Liver (tissue), 9 donors: ENCODE measurements around the gene RASSF8. TPM values are rescaled to one million over a fixed set of nuclear protein-coding genes. Genes with fewer than 3 reads are reported as not detected.

Experiments
- DNase-seq: peaks from one replicate; pipeline ENCODE4 v3.0.0-alpha.2; 2017; ENCODE audit warnings: low spot score
- H3K27ac ChIP-seq, 2 donors: one replicate each; pipeline ENCODE4 v1.7.0; 2013; ENCODE audit warnings: inconsistent platforms in 2 of 2, low read length in 2 of 2, control low read depth in 1 of 2, low read depth in 1 of 2, mild to moderate bottlenecking in 1 of 2
- H3K27me3 ChIP-seq, 4 donors: one replicate each; pipeline versions ENCODE4 v1.6.1 to v1.7.0; 2013; ENCODE audit warnings: low read length in 3 of 4, inconsistent platforms in 1 of 4, mild to moderate bottlenecking in 1 of 4, moderate library complexity in 1 of 4; ENCODE audit not compliant: control insufficient read depth in 4 of 4, insufficient read depth in 4 of 4
- H3K36me3 ChIP-seq, 4 donors: one replicate each; pipeline versions ENCODE4 v1.6.1 to v1.7.0; 2013; ENCODE audit warnings: low read length in 3 of 4, mild to moderate bottlenecking in 3 of 4, low read depth in 1 of 4, moderate library complexity in 1 of 4; ENCODE audit not compliant: control insufficient read depth in 4 of 4, insufficient read depth in 3 of 4
- H3K4me1 ChIP-seq, 4 donors: one replicate each; pipeline versions ENCODE4 v1.6.1 to v1.7.0; 2013; ENCODE audit warnings: low read length in 3 of 4, mild to moderate bottlenecking in 3 of 4, moderate library complexity in 1 of 4; ENCODE audit not compliant: control insufficient read depth in 4 of 4, insufficient read depth in 4 of 4
- H3K4me3 ChIP-seq, 3 donors: one replicate each; pipeline versions ENCODE4 v1.6.1 to v1.7.0; 2013; ENCODE audit warnings: low read length in 3 of 3, control low read depth in 1 of 3, low read depth in 1 of 3, mild to moderate bottlenecking in 1 of 3
- H3K9ac ChIP-seq, 2 donors: one replicate each; pipeline ENCODE4 v1.7.0; 2013; ENCODE audit warnings: low read length in 2 of 2, mild to moderate bottlenecking in 2 of 2, moderate library complexity in 2 of 2, control low read depth in 1 of 2, low read depth in 1 of 2
- H3K9me3 ChIP-seq, 4 donors: one replicate each; pipeline versions ENCODE4 v1.6.1 to v1.7.0; 2013; ENCODE audit warnings: low read length in 3 of 4; ENCODE audit not compliant: control insufficient read depth in 4 of 4
- ATF3 ChIP-seq: IDR thresholded peaks from 2 replicates; pipeline ENCODE4 v1.6.1; 2016; ENCODE audit warnings: antibody characterized with exemption
- CTCF ChIP-seq: fragments of 150-350 bp; IDR thresholded peaks from 2 replicates; pipeline ENCODE4 v1.5.1; 2017; ENCODE audit warnings: improper control_type of control experiment, low read depth, low read length; ENCODE audit not compliant: missing input control
- EGR1 ChIP-seq, 2 donors: IDR thresholded peaks; 2 replicates each; pipeline ENCODE4 v1.6.1; 2016 to 2018; ENCODE audit warnings: antibody characterized with exemption in 2 of 2, low read depth in 2 of 2
- FOXA1 ChIP-seq: IDR thresholded peaks from 2 replicates; pipeline ENCODE4 v1.6.1; 2016; ENCODE audit warnings: antibody characterized with exemption
- FOXA2 ChIP-seq: IDR thresholded peaks from 2 replicates; pipeline ENCODE4 v1.6.1; 2016; ENCODE audit warnings: antibody characterized with exemption
- GABPA ChIP-seq, 2 donors: IDR thresholded peaks in 1 of 2; conservative IDR thresholded peaks in 1 of 2; 2 replicates each; pipeline ENCODE4 v1.6.1; 2016; ENCODE audit warnings: antibody characterized with exemption in 2 of 2, mild to moderate bottlenecking in 1 of 2, moderate library complexity in 1 of 2
- HNF4A ChIP-seq, 2 donors: conservative IDR thresholded peaks; 2 replicates each; pipeline ENCODE4 v1.6.1; 2016; ENCODE audit warnings: antibody characterized with exemption in 2 of 2, mild to moderate bottlenecking in 2 of 2
- HNF4G ChIP-seq: IDR thresholded peaks from 2 replicates; pipeline ENCODE4 v1.6.1; 2016; ENCODE audit warnings: antibody characterized with exemption
- MAX ChIP-seq: IDR thresholded peaks from 2 replicates; pipeline ENCODE4 v1.6.1; 2016; ENCODE audit warnings: antibody characterized with exemption
- NR2F2 ChIP-seq: IDR thresholded peaks from 2 replicates; pipeline ENCODE4 v1.6.1; 2016; ENCODE audit warnings: antibody characterized with exemption
- RAD21 ChIP-seq, 2 donors: IDR thresholded peaks; 2 replicates each; pipeline ENCODE4 v1.6.1; 2016; ENCODE audit warnings: antibody characterized with exemption in 2 of 2, mild to moderate bottlenecking in 2 of 2
- REST ChIP-seq: IDR thresholded peaks from 2 replicates; pipeline ENCODE4 v1.6.1; 2016; ENCODE audit warnings: antibody characterized with exemption, mild to moderate bottlenecking
- RXRA ChIP-seq, 2 donors: IDR thresholded peaks; 2 replicates each; pipeline ENCODE4 v1.6.1; 2017 to 2018; ENCODE audit warnings: antibody characterized with exemption in 2 of 2, mild to moderate bottlenecking in 1 of 2
- SP1 ChIP-seq: IDR thresholded peaks from 2 replicates; pipeline ENCODE4 v1.6.1; 2018; ENCODE audit warnings: antibody characterized with exemption, mild to moderate bottlenecking
- TAF1 ChIP-seq: conservative IDR thresholded peaks from 2 replicates; pipeline ENCODE4 v1.6.1; 2016; ENCODE audit warnings: antibody characterized with exemption, mild to moderate bottlenecking
- YY1 ChIP-seq: IDR thresholded peaks from 2 replicates; pipeline ENCODE4 v1.6.1; 2016; ENCODE audit warnings: antibody characterized with exemption, mild to moderate bottlenecking
- ZBTB33 ChIP-seq: IDR thresholded peaks from 2 replicates; pipeline ENCODE4 v1.6.1; 2016; ENCODE audit warnings: antibody characterized with exemption
- WGBS: extraction: QIAGEN DNeasy Blood & Tissue Kit; methylation state at CpG from one replicate; pipeline ENCODE4 v1.1.7; 2013; 5-methylcytosine and 5-hydroxymethylcytosine counted together
- polyA plus RNA-seq, 2 donors: library from polyadenylated mRNA; stranded (reverse) in 1 of 2; unstranded in 1 of 2; fragments of 200-250 nt in 1 of 2; fragments of >200 nt in 1 of 2; fragmentation: Nextera tagmentation in 1 of 2; extraction: Ambion mirVana in 1 of 2; gene quantifications; one replicate each; pipeline versions ENCODE4 v1.2.1 to v1.2.3, GENCODE V29; 2013 to 2015
- total RNA-seq, 2 donors: library from RNA; depleted of rRNA; stranded (reverse); fragments of >200 nt; gene quantifications; one replicate each; pipeline ENCODE4 v1.2.3, GENCODE V29; 2014
- donor health status: healthy.
- donor health status: healthy.
- donor health status: healthy.
- donor health status: healthy.
- donor health status: healthy.

Gene RASSF8
- total and polyA plus RNA-seq, 4 donors: 1.7 to 9.4 (median 3.3) TPM

GRCh38 chr12:25925064-25925463 lies 33.4 kb upstream of the RASSF8 start:
- no peaks in the 10 kb centered on the region for H3K4me1 ChIP-seq
- no peak overlapping the region for H3K9ac ChIP-seq
- no peaks in the 10 kb centered on the region for H3K36me3 ChIP-seq
- TF ChIP-seq CTCF (no peak), ATF3 (no peak), RAD21 (IDR thresholded peaks at IDR 0.05) (no peak), RXRA (IDR thresholded peaks at IDR 0.05) (no peak), FOXA1 (no peak), HNF4A (conservative IDR thresholded peaks at IDR 0.05) (no peak), ZBTB33 (no peak), SP1 (no peak), HNF4G (no peak), MAX (no peak)
- H3K9me3 ChIP-seq: no peaks in the 10 kb centered on the region
- no peak overlapping the region for H3K4me3 ChIP-seq
- 94% methylated on average over 7 of the region's 7 CpGs for WGBS
- H3K27me3 ChIP-seq: no peaks in the 10 kb centered on the region
- no peak for DNase-seq
- no peak overlapping the region for H3K27ac ChIP-seq

- no peak for DNase-seq
- Histone ChIP-seq H3K9me3 (no peaks in the 10 kb centered on the region), H3K36me3 (no peaks in the 10 kb centered on the region), H3K4me3 (no peak overlapping the region), H3K27ac (no peak overlapping the region), H3K4me1 (no peaks in the 10 kb centered on the region), H3K27me3 (no peaks in the 10 kb centered on the region), H3K9ac (no peak overlapping the region)
- no peak for TF ChIP-seq GABPA (IDR thresholded peaks at IDR 0.05 in 1 of 2, conservative IDR thresholded peaks at IDR 0.05 in 1 of 2)
- no peak for TF ChIP-seq FOXA1
- no peak for TF ChIP-seq TAF1
- TF ChIP-seq SP1: no peak
- TF ChIP-seq REST: no peak
- TF ChIP-seq FOXA2: no peak
- TF ChIP-seq HNF4G: no peak
- TF ChIP-seq HNF4A (conservative IDR thresholded peaks at IDR 0.05): no peak
- TF ChIP-seq YY1: no peak
- TF ChIP-seq RAD21 (IDR thresholded peaks at IDR 0.05): no peak
- no peak for TF ChIP-seq NR2F2
- no peak for TF ChIP-seq EGR1 (IDR thresholded peaks at IDR 0.05; ENCODE audit: low read depth in 2 of 2)
- WGBS: 73% methylated on average over 5 of the region's 5 CpGs
Measured at GRCh38 chr12:25926536-25926935, 31.9 kb upstream of the RASSF8 start.
